H9 (cell line): ENCODE data around the gene WDHD1. TPM values are rescaled to one million over a fixed set of nuclear protein-coding genes. Genes with fewer than 3 reads are reported as not detected.

Source experiments
- DNase-seq: peaks from one replicate; pipeline ENCODE4 v3.0.0-alpha.2; 2017
- H2AFZ ChIP-seq: one replicate; pipeline ENCODE4 v1.6.1; 2013; ENCODE audit warnings: mild to moderate bottlenecking, low read length, control low read depth, moderate library complexity
- H2AK5ac ChIP-seq: 2 replicates; pipeline ENCODE4 v1.6.1; 2013; ENCODE audit warnings: low read length, control low read depth, mixed read lengths; ENCODE audit not compliant: insufficient read length
- H2BK120ac ChIP-seq: one replicate; pipeline ENCODE4 v1.6.1; 2013; ENCODE audit warnings: low read depth, mild to moderate bottlenecking, low read length, control low read depth, inconsistent platforms; ENCODE audit not compliant: poor library complexity, severe bottlenecking
- H2BK12ac ChIP-seq: 2 replicates; pipeline ENCODE4 v1.6.1; 2013; ENCODE audit warnings: low read length, control low read depth, mixed read lengths, low read depth; ENCODE audit not compliant: insufficient read length
- H2BK15ac ChIP-seq: 2 replicates; pipeline ENCODE4 v1.6.1; 2013; ENCODE audit warnings: low read depth, low read length, control low read depth
- H2BK20ac ChIP-seq: one replicate; pipeline ENCODE4 v1.6.1; 2013; ENCODE audit warnings: low read depth, mild to moderate bottlenecking, low read length, control low read depth, inconsistent platforms; ENCODE audit not compliant: poor library complexity, severe bottlenecking
- H2BK5ac ChIP-seq: 2 replicates; pipeline ENCODE4 v1.6.1; 2013; ENCODE audit warnings: low read length, control low read depth, mixed read lengths; ENCODE audit not compliant: insufficient read length
- H3K14ac ChIP-seq: 2 replicates; pipeline ENCODE4 v1.6.1; 2013; ENCODE audit warnings: low read length, control low read depth; ENCODE audit not compliant: insufficient read depth
- H3K18ac ChIP-seq: 2 replicates; pipeline ENCODE4 v1.6.1; 2013; ENCODE audit warnings: low read depth, mild to moderate bottlenecking, mixed read lengths, low read length, control low read depth; ENCODE audit not compliant: insufficient read length
- H3K23ac ChIP-seq: 2 replicates; pipeline ENCODE4 v1.6.1; 2013; ENCODE audit warnings: low read length, control low read depth, mixed read lengths, low read depth; ENCODE audit not compliant: insufficient read length
- H3K23me2 ChIP-seq: 2 replicates; pipeline ENCODE4 v1.6.1; 2013; ENCODE audit warnings: low read depth, mild to moderate bottlenecking, mixed read lengths, low read length, control low read depth; ENCODE audit not compliant: insufficient read length, poor library complexity, severe bottlenecking
- H3K27ac ChIP-seq: 2 replicates; pipeline ENCODE4 v1.5.1; 2013; ENCODE audit warnings: low read length, control low read depth, mixed read lengths, low read depth; ENCODE audit not compliant: insufficient read length
- H3K27me3 ChIP-seq: 2 replicates; pipeline ENCODE4 v1.6.1; 2013; ENCODE audit warnings: low read length, control low read depth, inconsistent platforms; ENCODE audit not compliant: insufficient read depth
- H3K4ac ChIP-seq: 2 replicates; pipeline ENCODE4 v1.6.1; 2013; ENCODE audit warnings: low read depth, mild to moderate bottlenecking, control low read depth, inconsistent platforms, low read length, moderate library complexity
- H3K4me1 ChIP-seq: 2 replicates; pipeline ENCODE4 v1.6.1; 2013; ENCODE audit warnings: low read length, control low read depth, inconsistent platforms; ENCODE audit not compliant: insufficient read depth
- H3K4me2 ChIP-seq: 2 replicates; pipeline ENCODE4 v1.6.1; 2013; ENCODE audit warnings: low read length, control low read depth, mixed read lengths; ENCODE audit not compliant: insufficient read length, insufficient read depth
- H3K56ac ChIP-seq: 2 replicates; pipeline ENCODE4 v1.6.1; 2013; ENCODE audit warnings: low read depth, mild to moderate bottlenecking, mixed read lengths, low read length, control low read depth; ENCODE audit not compliant: insufficient read length
- H3K79me1 ChIP-seq: 2 replicates; pipeline ENCODE4 v1.6.1; 2013; ENCODE audit warnings: low read depth, mild to moderate bottlenecking, moderate library complexity, low read length, control low read depth, inconsistent platforms; ENCODE audit not compliant: insufficient read depth, poor library complexity, severe bottlenecking
- H3K79me2 ChIP-seq: 2 replicates; pipeline ENCODE4 v1.6.1; 2013; ENCODE audit warnings: low read length, control low read depth, inconsistent platforms; ENCODE audit not compliant: insufficient read depth
- H3K9ac ChIP-seq: 2 replicates; pipeline ENCODE4 v1.6.1; 2013; ENCODE audit warnings: low read length, control low read depth, mixed read lengths; ENCODE audit not compliant: insufficient read length; ENCODE audit errors: extremely low read depth
- H3K9me3 ChIP-seq: one replicate; pipeline ENCODE4 v1.6.1; 2013; ENCODE audit warnings: low read depth, low read length, inconsistent platforms; ENCODE audit not compliant: control insufficient read depth
- H3T11ph ChIP-seq: one replicate; pipeline ENCODE4 v1.6.1; 2013; ENCODE audit warnings: mild to moderate bottlenecking, low read length, control low read depth, inconsistent platforms
- H4K20me1 ChIP-seq: one replicate; pipeline ENCODE4 v1.6.1; 2013; ENCODE audit not compliant: control insufficient read depth, insufficient read length, insufficient read depth
- H4K5ac ChIP-seq: 2 replicates; pipeline ENCODE4 v1.6.1; 2013; ENCODE audit warnings: low read depth, mild to moderate bottlenecking, mixed read lengths, low read length, control low read depth; ENCODE audit not compliant: insufficient read length
- H4K8ac ChIP-seq: replicated peaks from 2 replicates; pipeline ENCODE4 v1.6.1; 2013; ENCODE audit warnings: low read length, control low read depth, mixed read lengths, low read depth; ENCODE audit not compliant: insufficient read length
- H4K91ac ChIP-seq: 2 replicates; pipeline ENCODE4 v1.6.1; 2013; ENCODE audit warnings: low read depth, mild to moderate bottlenecking, moderate library complexity, mixed read lengths, low read length, control low read depth; ENCODE audit not compliant: insufficient read length
- H3K27ac Mint-ChIP-seq, 3 experiments: 2 replicates in 2 of 3; 3 replicates in 1 of 3; pipeline ENCODE4 v1.8.0; 2020 to 2021; ENCODE audit warnings: mixed read lengths in 3 of 3, mild to moderate bottlenecking in 1 of 3, moderate library complexity in 1 of 3
- H3K27me3 Mint-ChIP-seq: 2 replicates; pipeline ENCODE4 v1.8.0; 2021; ENCODE audit warnings: low read depth, mild to moderate bottlenecking, moderate library complexity, mixed read lengths
- H3K36me3 Mint-ChIP-seq, 3 experiments: 2 replicates in 2 of 3; 3 replicates in 1 of 3; pipeline ENCODE4 v1.8.0; 2020 to 2021; ENCODE audit warnings: low read depth in 3 of 3, mixed read lengths in 3 of 3; ENCODE audit not compliant: insufficient read depth in 1 of 3
- H3K4me1 Mint-ChIP-seq, 2 experiments: 2 replicates each; pipeline ENCODE4 v1.8.0; 2020; ENCODE audit warnings: mixed read lengths in 2 of 2
- H3K4me3 Mint-ChIP-seq, 2 experiments: 2 replicates in 1 of 2; 3 replicates in 1 of 2; pipeline ENCODE4 v1.8.0; 2020 to 2021; ENCODE audit warnings: mild to moderate bottlenecking in 2 of 2, mixed read lengths in 2 of 2, moderate library complexity in 1 of 2
- H3K9me3 Mint-ChIP-seq, 2 experiments: 2 replicates in 1 of 2; 3 replicates in 1 of 2; pipeline ENCODE4 v1.8.0; 2020; ENCODE audit warnings: mild to moderate bottlenecking in 2 of 2, mixed read lengths in 2 of 2, moderate library complexity in 1 of 2
- WGBS: extraction: QIAGEN DNeasy Blood & Tissue Kit; methylation state at CpG from one replicate; pipeline ENCODE4 v1.1.7; 2013; ENCODE audit warnings: missing lambda C conversion rate, low lambda C conversion rate, mixed read lengths; ENCODE audit not compliant: insufficient read length; ENCODE audit errors: extremely low coverage; 5-methylcytosine and 5-hydroxymethylcytosine counted together
- total RNA-seq: library from RNA; stranded (reverse); gene quantifications from 2 replicates; pipeline ENCODE4 v1.2.1, GENCODE V29; 2021
- TF ChIP-seq, protein P1 (sequence below): fragments of 200-600 bp; sonication (generic); conservative IDR thresholded peaks from 3 replicates; pipeline ENCODE4 v1.8.0; 2021; ENCODE audit warnings: antibody characterized with exemption, mild to moderate bottlenecking

WDHD1 gene
- total RNA-seq, 1 experiment from 2014 or later: 93.7 TPM

DNA sequence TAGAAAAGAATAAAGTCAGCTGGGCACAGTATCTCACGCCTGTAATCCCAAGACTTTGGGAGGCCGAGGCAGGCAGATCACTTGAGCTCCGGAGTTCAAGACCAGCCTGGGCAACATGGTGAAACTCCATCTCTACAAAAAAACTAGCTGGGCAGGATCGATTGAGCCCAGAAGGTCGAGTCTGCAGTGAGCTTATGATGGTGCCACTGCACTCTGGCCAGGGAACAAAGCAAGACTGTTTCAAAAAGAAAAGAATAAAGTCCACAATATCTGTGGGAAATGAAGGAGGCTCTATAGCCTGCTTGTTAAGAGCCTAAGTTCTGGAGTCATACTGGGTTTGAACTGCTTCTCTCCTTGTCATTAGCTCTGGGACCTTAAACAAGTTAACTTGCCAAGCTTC is 32.4 kb upstream of the WDHD1 start:
- Histone ChIP-seq H3K9ac (no peak overlapping the region), H2BK120ac (no peak overlapping the region), H3K27me3 (no peaks in the 10 kb centered on the region), H4K91ac (no peak overlapping the region), H2AFZ (no peak overlapping the region), H4K5ac (no peak overlapping the region), H3K79me1 (peaks cover 13% of the 10 kb centered on the region), H4K20me1 (no peaks in the 10 kb centered on the region), H3K27ac (no peak overlapping the region), H3K14ac (no peak overlapping the region), H3K4me2 (no peak overlapping the region), H3K4me1 (no peaks in the 10 kb centered on the region), H3T11ph (no peak overlapping the region), H3K23me2 (no peaks in the 10 kb centered on the region), H2BK12ac (no peak overlapping the region), H3K4ac (no peak overlapping the region), H2BK5ac (no peak overlapping the region), H2BK15ac (no peak overlapping the region), H3K18ac (no peak overlapping the region), H3K56ac (no peak overlapping the region), H3K23ac (no peak overlapping the region), H3K79me2 (peaks cover 16% of the 10 kb centered on the region; the same call in 1 of the 2 replicates), H2BK20ac (no peak overlapping the region), H4K8ac (no peak overlapping the region), H3K9me3 (no peaks in the 10 kb centered on the region), H2AK5ac (no peak overlapping the region)
- H3K27ac Mint-ChIP-seq: no peak overlapping the region
- no CpG with 5 or more reads among the region's 5 CpGs for WGBS
- no peaks in the 10 kb centered on the region for H3K9me3 Mint-ChIP-seq
- TF ChIP-seq, protein P1, sequence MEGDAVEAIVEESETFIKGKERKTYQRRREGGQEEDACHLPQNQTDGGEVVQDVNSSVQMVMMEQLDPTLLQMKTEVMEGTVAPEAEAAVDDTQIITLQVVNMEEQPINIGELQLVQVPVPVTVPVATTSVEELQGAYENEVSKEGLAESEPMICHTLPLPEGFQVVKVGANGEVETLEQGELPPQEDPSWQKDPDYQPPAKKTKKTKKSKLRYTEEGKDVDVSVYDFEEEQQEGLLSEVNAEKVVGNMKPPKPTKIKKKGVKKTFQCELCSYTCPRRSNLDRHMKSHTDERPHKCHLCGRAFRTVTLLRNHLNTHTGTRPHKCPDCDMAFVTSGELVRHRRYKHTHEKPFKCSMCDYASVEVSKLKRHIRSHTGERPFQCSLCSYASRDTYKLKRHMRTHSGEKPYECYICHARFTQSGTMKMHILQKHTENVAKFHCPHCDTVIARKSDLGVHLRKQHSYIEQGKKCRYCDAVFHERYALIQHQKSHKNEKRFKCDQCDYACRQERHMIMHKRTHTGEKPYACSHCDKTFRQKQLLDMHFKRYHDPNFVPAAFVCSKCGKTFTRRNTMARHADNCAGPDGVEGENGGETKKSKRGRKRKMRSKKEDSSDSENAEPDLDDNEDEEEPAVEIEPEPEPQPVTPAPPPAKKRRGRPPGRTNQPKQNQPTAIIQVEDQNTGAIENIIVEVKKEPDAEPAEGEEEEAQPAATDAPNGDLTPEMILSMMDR: no peak
- H3K27me3 Mint-ChIP-seq: no peaks in the 10 kb centered on the region
- H3K4me3 Mint-ChIP-seq: no peak overlapping the region
- no peak for DNase-seq
- peaks cover 33 to 65% (median 64%) of the 10 kb centered on the region in 3 experiments; a peak in 6 of 7 replicates for H3K36me3 Mint-ChIP-seq
- peaks cover 6 to 9% of the 10 kb centered on the region in 2 experiments for H3K4me1 Mint-ChIP-seq
